Ishikawa (cell line): ENCODE results near the gene GALNT1.

ENCODE experiments used
- CEBPB ChIP-seq: IDR thresholded peaks from 2 replicates; pipeline ENCODE4 v1.6.1; 2012
- CREB1 ChIP-seq: IDR thresholded peaks from 2 replicates; pipeline ENCODE4 v1.6.1; 2012; ENCODE audit warnings: low read depth
- EGR1 ChIP-seq: IDR thresholded peaks from 2 replicates; pipeline ENCODE4 v1.6.1; 2012
- EP300 ChIP-seq: IDR thresholded peaks from 2 replicates; pipeline ENCODE4 v1.6.1; 2012; ENCODE audit warnings: borderline replicate concordance
- FOXM1 ChIP-seq: IDR thresholded peaks from 2 replicates; pipeline ENCODE4 v1.6.1; 2012; ENCODE audit warnings: low read depth, borderline replicate concordance
- NFIC ChIP-seq: IDR thresholded peaks from 2 replicates; pipeline ENCODE4 v1.6.1; 2012
- RAD21 ChIP-seq: IDR thresholded peaks from 2 replicates; pipeline ENCODE4 v1.6.1; 2012; ENCODE audit warnings: low read depth
- TAF1 ChIP-seq: IDR thresholded peaks from 2 replicates; pipeline ENCODE4 v1.6.1; 2012; ENCODE audit warnings: low read depth, mild to moderate bottlenecking
- TCF12 ChIP-seq: IDR thresholded peaks from 2 replicates; pipeline ENCODE4 v1.6.1; 2012; ENCODE audit warnings: low read depth
- TEAD4 ChIP-seq: IDR thresholded peaks from 2 replicates; pipeline ENCODE4 v1.6.1; 2012
- YY1 ChIP-seq: IDR thresholded peaks from 2 replicates; pipeline ENCODE4 v1.6.1; 2012; ENCODE audit warnings: low read depth
- ZBTB7A ChIP-seq: IDR thresholded peaks from 2 replicates; pipeline ENCODE4 v1.6.1; 2012; ENCODE audit warnings: low read depth
- TF ChIP-seq, protein P1 (sequence below): IDR thresholded peaks from 2 replicates; pipeline ENCODE4 v1.6.1; 2012; ENCODE audit warnings: low read depth, mild to moderate bottlenecking
- TF ChIP-seq, protein P2 (sequence below): IDR thresholded peaks from 2 replicates; pipeline ENCODE4 v1.6.1; 2012
- TF ChIP-seq, protein P3 (sequence below): IDR thresholded peaks from 2 replicates; pipeline ENCODE4 v1.6.1; 2012

The GALNT1 gene

GRCh38 chr18:35661483-35662146 lies 80.1 kb downstream of the GALNT1 start:
- no peak for TF ChIP-seq TCF12
- no peak for TF ChIP-seq FOXM1
- TF ChIP-seq, protein P1, sequence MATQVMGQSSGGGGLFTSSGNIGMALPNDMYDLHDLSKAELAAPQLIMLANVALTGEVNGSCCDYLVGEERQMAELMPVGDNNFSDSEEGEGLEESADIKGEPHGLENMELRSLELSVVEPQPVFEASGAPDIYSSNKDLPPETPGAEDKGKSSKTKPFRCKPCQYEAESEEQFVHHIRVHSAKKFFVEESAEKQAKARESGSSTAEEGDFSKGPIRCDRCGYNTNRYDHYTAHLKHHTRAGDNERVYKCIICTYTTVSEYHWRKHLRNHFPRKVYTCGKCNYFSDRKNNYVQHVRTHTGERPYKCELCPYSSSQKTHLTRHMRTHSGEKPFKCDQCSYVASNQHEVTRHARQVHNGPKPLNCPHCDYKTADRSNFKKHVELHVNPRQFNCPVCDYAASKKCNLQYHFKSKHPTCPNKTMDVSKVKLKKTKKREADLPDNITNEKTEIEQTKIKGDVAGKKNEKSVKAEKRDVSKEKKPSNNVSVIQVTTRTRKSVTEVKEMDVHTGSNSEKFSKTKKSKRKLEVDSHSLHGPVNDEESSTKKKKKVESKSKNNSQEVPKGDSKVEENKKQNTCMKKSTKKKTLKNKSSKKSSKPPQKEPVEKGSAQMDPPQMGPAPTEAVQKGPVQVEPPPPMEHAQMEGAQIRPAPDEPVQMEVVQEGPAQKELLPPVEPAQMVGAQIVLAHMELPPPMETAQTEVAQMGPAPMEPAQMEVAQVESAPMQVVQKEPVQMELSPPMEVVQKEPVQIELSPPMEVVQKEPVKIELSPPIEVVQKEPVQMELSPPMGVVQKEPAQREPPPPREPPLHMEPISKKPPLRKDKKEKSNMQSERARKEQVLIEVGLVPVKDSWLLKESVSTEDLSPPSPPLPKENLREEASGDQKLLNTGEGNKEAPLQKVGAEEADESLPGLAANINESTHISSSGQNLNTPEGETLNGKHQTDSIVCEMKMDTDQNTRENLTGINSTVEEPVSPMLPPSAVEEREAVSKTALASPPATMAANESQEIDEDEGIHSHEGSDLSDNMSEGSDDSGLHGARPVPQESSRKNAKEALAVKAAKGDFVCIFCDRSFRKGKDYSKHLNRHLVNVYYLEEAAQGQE, result no peak
- no peak for TF ChIP-seq TAF1
- TF ChIP-seq RAD21, result 0 out of 2 replicates have a peak, but pooled peaks have one; percentile 2

- TF ChIP-seq, protein P2, sequence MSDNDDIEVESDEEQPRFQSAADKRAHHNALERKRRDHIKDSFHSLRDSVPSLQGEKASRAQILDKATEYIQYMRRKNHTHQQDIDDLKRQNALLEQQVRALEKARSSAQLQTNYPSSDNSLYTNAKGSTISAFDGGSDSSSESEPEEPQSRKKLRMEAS, result no peak
- TF ChIP-seq ZBTB7A, result no peak
These were observed 80.9 kb downstream of the GALNT1 start for GRCh38 chr18:35662293-35663062.

- TF ChIP-seq, protein P1, result peak; percentile 74
- TF ChIP-seq TCF12, result no peak
These were observed 90.5 kb downstream of the GALNT1 start for GRCh38 chr18:35671966-35672603.

DNA sequence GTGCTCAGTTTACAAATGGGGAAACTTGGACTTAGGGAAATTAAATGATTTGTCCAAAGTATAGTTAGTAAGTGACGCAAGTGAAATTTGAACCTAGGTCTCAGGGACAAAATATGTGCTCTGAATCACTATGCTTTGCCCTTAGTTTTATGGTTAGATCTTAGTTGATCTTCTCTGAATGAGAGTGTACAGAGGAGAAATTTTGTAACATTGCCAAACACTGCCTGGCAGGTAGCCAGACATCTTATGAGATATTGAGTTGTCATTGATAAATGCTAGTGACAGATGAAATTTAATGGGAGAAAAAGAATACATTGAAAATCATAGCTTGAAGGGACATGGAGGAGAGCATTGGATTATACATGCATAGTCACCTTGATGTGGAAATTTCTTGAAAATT lies 91.4 kb downstream of the GALNT1 start:
- TF ChIP-seq RAD21, result no peak
- TF ChIP-seq, protein P2, result no peak
- no peak for TF ChIP-seq TAF1
- no peak for TF ChIP-seq TCF12
- TF ChIP-seq FOXM1, result no peak
- no peak for TF ChIP-seq TEAD4
- TF ChIP-seq, protein P1, result no peak
- no peak for TF ChIP-seq CEBPB
- TF ChIP-seq EP300, result no peak

DNA sequence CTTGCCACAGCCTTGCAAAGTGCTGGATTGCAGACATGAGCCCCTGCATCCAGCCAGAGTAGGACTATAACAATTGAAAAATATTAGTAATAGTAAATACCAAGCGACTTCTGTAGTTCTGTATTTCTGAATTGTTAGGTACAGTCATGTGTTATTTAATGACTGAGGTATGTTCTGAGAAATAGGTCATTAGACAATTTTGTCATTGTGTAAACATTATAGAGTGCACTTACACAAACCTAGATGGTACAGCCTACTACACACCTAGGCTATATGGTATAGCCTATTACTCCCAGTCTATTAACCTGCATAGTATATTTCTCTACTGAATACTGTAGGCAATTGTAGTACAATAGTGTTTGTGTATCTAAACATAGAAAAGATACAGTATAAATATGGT lies 92.1 kb downstream of the GALNT1 start:
- TF ChIP-seq TAF1 (no peak), EGR1 (no peak), YY1 (no peak), RAD21 (no peak), EP300 (no peak), FOXM1 (no peak), CEBPB (no peak), TCF12 (no peak), ZBTB7A (no peak), CREB1 (no peak), TEAD4 (no peak), NFIC (no peak)
- TF ChIP-seq, protein P3, sequence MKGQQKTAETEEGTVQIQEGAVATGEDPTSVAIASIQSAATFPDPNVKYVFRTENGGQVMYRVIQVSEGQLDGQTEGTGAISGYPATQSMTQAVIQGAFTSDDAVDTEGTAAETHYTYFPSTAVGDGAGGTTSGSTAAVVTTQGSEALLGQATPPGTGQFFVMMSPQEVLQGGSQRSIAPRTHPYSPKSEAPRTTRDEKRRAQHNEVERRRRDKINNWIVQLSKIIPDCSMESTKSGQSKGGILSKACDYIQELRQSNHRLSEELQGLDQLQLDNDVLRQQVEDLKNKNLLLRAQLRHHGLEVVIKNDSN, result no peak
- TF ChIP-seq, protein P2, result no peak
- TF ChIP-seq, protein P1, result no peak
